Heart left ventricle (tissue), 16 donors: ENCODE measurements around the gene EXOC7. TPM values are rescaled to one million over a fixed set of nuclear protein-coding genes. Genes with fewer than 3 reads are reported as not detected.

Experiments
- ATAC-seq, 4 donors: fragments of 200-7000 bp; cut with Tn5 transposase; one replicate each; pipeline ENCODE4 v1.9.1; 2020 to 2022; ENCODE audit warnings: moderate library complexity in 4 of 4, mild to moderate bottlenecking in 3 of 4, moderate number of reproducible peaks in 1 of 4
- DNase-seq, 5 donors: peaks; one replicate each; pipeline ENCODE4 v3.0.0-alpha.2; 2020
- H3K27ac ChIP-seq, 12 donors: fragments of 200-600 bp; sonication (generic) in 4 of 12; one replicate each; pipeline versions ENCODE4 v1.5.0 to v1.8.0; 2016 to 2022; ENCODE audit warnings: mild to moderate bottlenecking in 2 of 12
- H3K27me3 ChIP-seq, 9 donors: fragments of 200-600 bp; sonication (generic) in 2 of 9; one replicate each; pipeline versions ENCODE4 v1.5.1 to v1.8.0; 2016 to 2022; ENCODE audit warnings: mild to moderate bottlenecking in 3 of 9
- H3K36me3 ChIP-seq, 9 donors: fragments of 200-600 bp; sonication (generic) in 2 of 9; one replicate each; pipeline versions ENCODE4 v1.5.0 to v1.8.0; 2018 to 2022; ENCODE audit warnings: mild to moderate bottlenecking in 2 of 9
- H3K4me1 ChIP-seq, 12 donors: fragments of 200-600 bp; sonication (generic) in 4 of 12; one replicate each; pipeline versions ENCODE4 v1.5.0 to v1.8.0; 2016 to 2022; ENCODE audit warnings: mild to moderate bottlenecking in 3 of 12
- H3K4me3 ChIP-seq, 12 donors: fragments of 200-600 bp; sonication (generic) in 4 of 12; one replicate each; pipeline versions ENCODE4 v1.5.0 to v1.8.0; 2017 to 2022; ENCODE audit warnings: mild to moderate bottlenecking in 9 of 12, moderate library complexity in 4 of 12
- H3K9me3 ChIP-seq, 12 donors: fragments of 200-600 bp; sonication (generic) in 4 of 12; one replicate each; pipeline versions ENCODE4 v1.5.0 to v1.8.0; 2016 to 2022; ENCODE audit warnings: mild to moderate bottlenecking in 1 of 12
- POLR2A ChIP-seq, 2 donors: fragments of 450-650 bp; IDR thresholded peaks; one replicate each; pipeline ENCODE4 v1.6.1; 2017; ENCODE audit warnings: antibody characterized with exemption in 2 of 2, mild to moderate bottlenecking in 2 of 2, moderate library complexity in 2 of 2
- WGBS, 4 donors: extraction: QIAGEN DNeasy Blood & Tissue Kit in 2 of 4; methylation state at CpG; one replicate each; pipeline versions ENCODE4 v1.1.5 to v1.1.7; 2013 to 2018; 5-methylcytosine and 5-hydroxymethylcytosine counted together
- intact Hi-C, 10 donors: fragments of 100-400 bp; cut with DNase I; formaldehyde crosslinking; loops; one replicate each; pipeline versions ENCODE4 v1.11.1 to v1.14.2; 2022
- polyA plus RNA-seq, 2 donors: library from polyadenylated mRNA; stranded (reverse); fragments of 200-250 nt; gene quantifications; one replicate each; pipeline ENCODE4 v1.2.3, GENCODE V29; 2013
- total RNA-seq, 9 donors: library from RNA; depleted of rRNA in 2 of 9; stranded (reverse); fragments of >200 nt in 2 of 9; fragmentation: NEBNext Ultra II Directional in 3 of 9; extraction: Animal tissue kit (Norgen Biotek cat#: 25700) in 3 of 9; gene quantifications; one replicate each; pipeline versions ENCODE4 v1.1.0 to v1.2.4, GENCODE V29; 2016 to 2023
- TF ChIP-seq, protein P1 (sequence below), 12 donors: fragments of 200-600 bp; sonication (generic) in 4 of 12; IDR thresholded peaks; one replicate each; pipeline versions ENCODE4 v1.5.0 to v1.8.0; 2018 to 2022; ENCODE audit warnings: antibody characterized with exemption in 12 of 12, mild to moderate bottlenecking in 5 of 12
- donor health status: ischemic (EF 13 %, LVEDD 7.1; RV severe dilation, severe dysfunction).
- donor health status: healthy with polysubstance abuse.
- donor health status: DM: no; HTN: yes; CAD: no.
- donor health status: DM: no; HTN: no; CAD: no.
- donor health status: ischemic (EF 25% LVEDD 6.9; RV normal size, moderate dysfunction).
- donor health status: ischemic (EF 25% LVEDD 5.7; RV mildly dilated, moderate dysfunction).
- donor health status: healthy.
- donor health status: DM: yes; HTN: yes; CAD: no.
- donor health status: ischemic (EF 35%, LVEDD 5.7; RV mildly dilated, moderate dysfunction).
- donor health status: nonischemic (EF 11% LVEDD 7.7; RV severe dilation, severe dysfunction).
- donor health status: DM: yes; HTN: yes; CAD: no.
- donor health status: PGD.
- donor health status: ischemic (EF 29% LVEDD 5.4; RV normal size, mild dysfunction).
- donor health status: nonischemic (EF 23%, LVEDD 6.1; RV moderate dilation, normal function).

EXOC7 gene
- total and polyA plus RNA-seq, 11 donors: 39.7 to 107 (median 77.0) TPM

DNA sequence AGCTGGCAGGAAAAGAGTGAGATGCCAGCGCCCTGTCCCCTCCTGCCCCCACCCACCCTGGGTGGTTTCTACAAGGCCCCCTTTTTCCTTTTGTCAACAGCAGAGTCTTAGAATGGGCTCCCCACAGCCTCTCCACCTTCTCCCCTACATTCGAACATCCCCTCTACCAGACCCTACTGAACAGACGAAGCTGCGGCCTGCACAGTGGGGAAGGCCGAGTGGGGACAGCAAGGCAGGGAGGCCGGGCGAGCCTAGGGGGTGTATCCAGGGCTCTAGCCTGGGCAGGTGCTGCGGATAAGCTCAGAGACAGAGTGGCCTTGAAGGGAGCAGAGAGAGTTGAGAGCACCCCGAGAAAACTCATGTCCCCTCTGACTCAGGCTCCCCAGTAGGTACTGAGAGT, 17.2 kb downstream of the EXOC7 start:
- H3K9me3 ChIP-seq: no peaks in the 10 kb centered on the region
- no peak overlapping the region for H3K4me3 ChIP-seq
- H3K27ac ChIP-seq: no peak overlapping the region
- H3K36me3 ChIP-seq: peaks cover 0 to 91% (median 85%) of the 10 kb centered on the region in 9 donors
- intact Hi-C loops: no loop called here
- H3K4me1 ChIP-seq: peaks cover 0 to 7% (median 0%) of the 10 kb centered on the region in 12 donors
- no peak for ATAC-seq
- no peak for TF ChIP-seq POLR2A (IDR thresholded peaks at IDR 0.05)
- TF ChIP-seq, protein P1, sequence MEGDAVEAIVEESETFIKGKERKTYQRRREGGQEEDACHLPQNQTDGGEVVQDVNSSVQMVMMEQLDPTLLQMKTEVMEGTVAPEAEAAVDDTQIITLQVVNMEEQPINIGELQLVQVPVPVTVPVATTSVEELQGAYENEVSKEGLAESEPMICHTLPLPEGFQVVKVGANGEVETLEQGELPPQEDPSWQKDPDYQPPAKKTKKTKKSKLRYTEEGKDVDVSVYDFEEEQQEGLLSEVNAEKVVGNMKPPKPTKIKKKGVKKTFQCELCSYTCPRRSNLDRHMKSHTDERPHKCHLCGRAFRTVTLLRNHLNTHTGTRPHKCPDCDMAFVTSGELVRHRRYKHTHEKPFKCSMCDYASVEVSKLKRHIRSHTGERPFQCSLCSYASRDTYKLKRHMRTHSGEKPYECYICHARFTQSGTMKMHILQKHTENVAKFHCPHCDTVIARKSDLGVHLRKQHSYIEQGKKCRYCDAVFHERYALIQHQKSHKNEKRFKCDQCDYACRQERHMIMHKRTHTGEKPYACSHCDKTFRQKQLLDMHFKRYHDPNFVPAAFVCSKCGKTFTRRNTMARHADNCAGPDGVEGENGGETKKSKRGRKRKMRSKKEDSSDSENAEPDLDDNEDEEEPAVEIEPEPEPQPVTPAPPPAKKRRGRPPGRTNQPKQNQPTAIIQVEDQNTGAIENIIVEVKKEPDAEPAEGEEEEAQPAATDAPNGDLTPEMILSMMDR (IDR thresholded peaks at IDR 0.05): no peak
- no peaks in the 10 kb centered on the region for H3K27me3 ChIP-seq
- 92 to 97% (median 96%) methylated on average over 9 of the region's 9 CpGs for WGBS, 4 donors
- DNase-seq: no peak

DNA sequence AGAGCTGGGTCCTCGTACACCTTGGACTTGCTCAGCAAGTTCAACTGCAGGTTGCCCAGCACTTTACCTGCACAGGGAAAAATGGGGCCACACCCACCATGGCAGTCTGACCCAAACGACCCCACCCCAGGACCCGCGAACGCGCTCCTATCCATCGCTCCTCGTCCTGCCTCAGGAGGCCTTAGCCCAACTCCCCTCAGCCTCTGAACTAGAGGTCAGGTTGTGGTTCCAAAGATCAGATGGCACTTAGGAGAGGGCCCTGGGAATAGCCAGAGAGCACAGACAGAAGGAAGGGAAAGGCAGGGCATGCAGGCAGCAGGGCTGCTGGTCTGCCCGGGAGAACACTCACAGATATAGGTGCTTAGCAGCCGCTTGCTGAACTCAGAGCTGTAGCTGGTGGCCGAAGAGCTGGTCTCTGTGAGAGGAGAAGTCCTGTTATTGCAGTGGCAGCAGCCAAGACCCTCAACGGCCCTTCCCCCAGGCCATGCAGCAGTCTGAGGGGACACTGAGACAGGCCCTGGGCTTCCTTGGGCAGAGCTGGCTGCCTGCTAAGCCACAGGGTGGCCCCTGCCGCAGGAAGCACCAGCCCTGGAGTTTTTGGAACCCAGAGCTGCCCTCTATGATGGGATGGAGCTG, 17.7 kb downstream of the EXOC7 start:
- H3K9me3 ChIP-seq: no peaks in the 10 kb centered on the region
- no peak overlapping the region for H3K27ac ChIP-seq
- WGBS, 4 donors: 87 to 93% (median 93%) methylated on average over 9 to 13 of the region's 13 CpGs
- ATAC-seq: no peak
- DNase-seq: no peak
- H3K4me1 ChIP-seq: peaks cover 0 to 7% (median 0%) of the 10 kb centered on the region in 12 donors
- intact Hi-C loops: no loop called here
- TF ChIP-seq POLR2A (IDR thresholded peaks at IDR 0.05): no peak
- TF ChIP-seq, protein P1 (IDR thresholded peaks at IDR 0.05): no peak
- H3K27me3 ChIP-seq: no peaks in the 10 kb centered on the region
- no peak overlapping the region for H3K4me3 ChIP-seq
- peaks cover 0 to 85% (median 80%) of the 10 kb centered on the region in 9 donors for H3K36me3 ChIP-seq

DNA sequence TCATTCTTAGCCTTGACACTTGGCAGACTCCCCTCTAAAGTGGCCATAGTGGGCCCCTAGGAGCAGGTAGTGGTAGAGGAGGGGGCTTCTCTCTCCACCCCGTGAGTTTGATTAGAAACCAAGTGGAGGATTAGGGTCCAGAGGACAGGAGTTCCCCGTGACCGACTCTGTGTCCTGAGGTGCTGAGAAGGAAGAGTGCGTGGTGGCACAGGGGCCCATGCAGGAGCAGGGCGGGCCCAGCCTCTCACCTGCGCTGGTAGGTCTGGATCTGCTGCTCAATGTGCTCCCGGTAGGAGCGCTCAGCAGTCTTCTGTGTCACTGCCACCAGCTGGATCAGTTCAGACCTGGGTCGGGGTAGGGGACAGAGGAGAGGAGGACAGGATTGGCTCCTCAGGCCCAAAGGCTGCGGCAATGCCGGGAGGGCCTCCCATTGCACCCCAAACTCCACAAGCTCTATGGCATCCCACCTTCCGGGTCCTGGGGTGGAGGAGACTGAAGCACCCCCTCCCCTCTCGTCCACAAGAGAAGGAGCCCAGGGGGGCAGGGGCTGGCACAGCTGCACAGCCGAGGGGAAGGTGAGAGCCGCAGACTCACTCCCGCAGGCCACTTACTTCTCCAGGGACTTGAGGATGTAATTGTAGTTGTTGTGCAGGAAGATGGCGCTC, 18.4 kb downstream of the EXOC7 start:
- WGBS, 4 donors: 80 to 85% (median 81%) methylated on average over 13 to 17 of the region's 17 CpGs
- no peak for TF ChIP-seq POLR2A (IDR thresholded peaks at IDR 0.05)
- TF ChIP-seq, protein P1 (IDR thresholded peaks at IDR 0.05): no peak
- ATAC-seq (no peak), DNase-seq (no peak)
- Histone ChIP-seq H3K9me3 (no peaks in the 10 kb centered on the region), H3K27me3 (peaks cover 0 to under 1% (median 0%) of the 10 kb centered on the region in 9 donors), H3K4me3 (no peak overlapping the region), H3K4me1 (peaks cover 0 to 12% (median under 1%) of the 10 kb centered on the region in 12 donors), H3K27ac (no peak overlapping the region), H3K36me3 (peaks cover 0 to 79% (median 73%) of the 10 kb centered on the region in 9 donors)
- intact Hi-C loops: no loop called here

DNA sequence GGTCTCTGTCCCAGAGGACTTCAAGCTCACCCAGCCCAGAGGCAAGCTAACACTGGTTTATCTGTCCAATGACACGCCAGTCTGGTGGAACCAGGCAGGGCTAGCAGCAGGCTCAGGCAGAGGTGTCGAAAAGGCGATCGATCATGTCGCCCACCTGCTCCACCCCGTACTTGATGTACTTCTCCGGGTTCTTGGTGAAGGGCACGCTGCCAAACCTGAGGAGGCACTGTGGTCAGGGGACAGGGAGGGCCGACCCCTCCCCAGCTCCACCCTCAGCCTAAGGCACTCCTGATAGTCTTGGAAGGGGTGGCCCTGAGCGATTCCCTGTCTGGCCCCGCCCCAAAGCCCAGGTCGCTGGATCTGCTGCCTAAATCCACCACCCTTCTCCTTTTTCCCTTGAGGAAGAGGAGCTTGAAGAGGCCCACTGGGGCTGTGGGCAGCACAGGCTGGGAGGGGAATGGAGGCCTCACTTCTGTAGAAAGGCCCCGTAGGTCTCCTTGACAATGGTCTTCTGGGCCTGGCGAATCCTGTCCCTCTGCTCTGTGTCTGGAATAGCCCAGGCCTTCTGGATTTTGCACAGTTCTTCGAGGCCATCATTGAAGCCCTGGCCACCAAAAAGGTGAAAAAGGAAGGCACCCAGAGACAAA, 19.9 kb downstream of the EXOC7 start:
- Histone ChIP-seq H3K4me3 (no peak overlapping the region), H3K9me3 (no peaks in the 10 kb centered on the region), H3K27ac (no peak overlapping the region), H3K36me3 (peaks cover 0 to 64% (median 58%) of the 10 kb centered on the region in 9 donors), H3K27me3 (peaks cover 0 to 16% (median 2%) of the 10 kb centered on the region in 9 donors), H3K4me1 (peaks cover 0 to 15% (median 7%) of the 10 kb centered on the region in 12 donors)
- TF ChIP-seq POLR2A (IDR thresholded peaks at IDR 0.05): no peak
- TF ChIP-seq, protein P1 (IDR thresholded peaks at IDR 0.05): no peak
- ATAC-seq (no peak), DNase-seq (peak in 1 of 5 donors; percentile 56)
- 84 to 92% (median 86%) methylated on average over 11 to 15 of the region's 15 CpGs for WGBS, 4 donors
- intact Hi-C loops: no loop called here
